Measurements from ENCODE around the gene MAST4. TPM values are rescaled to one million over a fixed set of nuclear protein-coding genes. Genes with fewer than 3 reads are reported as not detected.

The MAST4 gene
- total and polyA plus RNA-seq, 2 of the 13 experiments (the other 11 are each of a cell fraction or from before 2014, with no cell fraction given), result 3.4 to 3.7 TPM

DNA sequence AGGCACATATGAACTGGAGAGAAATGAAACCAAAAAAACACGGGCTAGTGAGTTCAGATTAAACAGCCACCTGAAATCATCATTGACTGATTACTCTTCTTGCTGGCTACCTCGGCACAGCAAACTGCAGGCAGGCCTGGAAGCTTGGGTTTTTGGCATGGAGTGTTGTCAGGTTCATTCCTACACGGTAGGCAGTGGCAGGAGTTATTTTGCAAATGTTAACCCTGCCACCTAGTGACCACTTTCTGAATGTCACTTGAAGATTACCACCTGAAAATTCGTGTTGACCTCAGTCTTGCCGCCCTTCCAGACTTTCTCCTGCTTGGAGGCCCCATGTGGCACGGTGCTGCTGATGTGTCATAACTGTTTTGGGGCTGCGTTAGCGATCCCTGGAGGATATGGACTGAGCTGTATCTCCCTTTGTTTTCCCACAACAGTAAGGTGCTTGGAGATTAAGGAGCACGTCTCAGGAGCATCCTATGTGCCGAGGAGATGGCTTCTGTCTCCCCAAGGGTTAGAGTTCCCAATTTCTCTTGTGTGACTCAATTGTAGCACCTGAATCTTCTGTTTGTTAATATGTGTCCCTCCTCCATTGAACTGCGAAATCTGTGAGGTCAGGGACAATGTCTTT lies 613.1 kb downstream of the MAST4 start:
- H3K4me1 ChIP-seq (ENCODE audit: insufficient read depth, low read length), result peaks cover 5% of the 10 kb centered on the region; the same call in 1 of the 2 replicates
- 6% methylated on average over 10 of the region's 11 CpGs for WGBS (ENCODE audit: low lambda C conversion rate)
- H2AFZ ChIP-seq (ENCODE audit: low read length), result no peak overlapping the region
- no peak for TF ChIP-seq RFX5 (IDR thresholded peaks at IDR 0.05; ENCODE audit: low read depth, low read length)
- TF ChIP-seq KLF9 (CRISPR knock-in tag; IDR thresholded peaks at IDR 0.05; ENCODE audit: low read depth), result no peak
- no peak for TF ChIP-seq ZSCAN31 (CRISPR knock-in tag; IDR thresholded peaks at IDR 0.05; ENCODE audit: low read depth)
- TF ChIP-seq, protein P1, sequence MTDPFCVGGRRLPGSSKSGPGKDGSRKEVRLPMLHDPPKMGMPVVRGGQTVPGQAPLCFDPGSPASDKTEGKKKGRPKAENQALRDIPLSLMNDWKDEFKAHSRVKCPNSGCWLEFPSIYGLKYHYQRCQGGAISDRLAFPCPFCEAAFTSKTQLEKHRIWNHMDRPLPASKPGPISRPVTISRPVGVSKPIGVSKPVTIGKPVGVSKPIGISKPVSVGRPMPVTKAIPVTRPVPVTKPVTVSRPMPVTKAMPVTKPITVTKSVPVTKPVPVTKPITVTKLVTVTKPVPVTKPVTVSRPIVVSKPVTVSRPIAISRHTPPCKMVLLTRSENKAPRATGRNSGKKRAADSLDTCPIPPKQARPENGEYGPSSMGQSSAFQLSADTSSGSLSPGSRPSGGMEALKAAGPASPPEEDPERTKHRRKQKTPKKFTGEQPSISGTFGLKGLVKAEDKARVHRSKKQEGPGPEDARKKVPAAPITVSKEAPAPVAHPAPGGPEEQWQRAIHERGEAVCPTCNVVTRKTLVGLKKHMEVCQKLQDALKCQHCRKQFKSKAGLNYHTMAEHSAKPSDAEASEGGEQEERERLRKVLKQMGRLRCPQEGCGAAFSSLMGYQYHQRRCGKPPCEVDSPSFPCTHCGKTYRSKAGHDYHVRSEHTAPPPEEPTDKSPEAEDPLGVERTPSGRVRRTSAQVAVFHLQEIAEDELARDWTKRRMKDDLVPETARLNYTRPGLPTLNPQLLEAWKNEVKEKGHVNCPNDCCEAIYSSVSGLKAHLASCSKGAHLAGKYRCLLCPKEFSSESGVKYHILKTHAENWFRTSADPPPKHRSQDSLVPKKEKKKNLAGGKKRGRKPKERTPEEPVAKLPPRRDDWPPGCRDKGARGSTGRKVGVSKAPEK (CRISPR knock-in tag; IDR thresholded peaks at IDR 0.05; ENCODE audit: borderline replicate concordance), result no peak
- no peak for TF ChIP-seq HNRNPUL1 (IDR thresholded peaks at IDR 0.05; ENCODE audit: low read depth, low read length)
- TF ChIP-seq, protein P2, sequence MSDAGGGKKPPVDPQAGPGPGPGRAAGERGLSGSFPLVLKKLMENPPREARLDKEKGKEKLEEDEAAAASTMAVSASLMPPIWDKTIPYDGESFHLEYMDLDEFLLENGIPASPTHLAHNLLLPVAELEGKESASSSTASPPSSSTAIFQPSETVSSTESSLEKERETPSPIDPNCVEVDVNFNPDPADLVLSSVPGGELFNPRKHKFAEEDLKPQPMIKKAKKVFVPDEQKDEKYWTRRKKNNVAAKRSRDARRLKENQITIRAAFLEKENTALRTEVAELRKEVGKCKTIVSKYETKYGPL (CRISPR knock-in tag; IDR thresholded peaks at IDR 0.05), result no peak
- no peak for TF ChIP-seq KAT2B (IDR thresholded peaks at IDR 0.05; ENCODE audit: borderline replicate concordance, low read depth, low read length)
- TF ChIP-seq, protein P3, sequence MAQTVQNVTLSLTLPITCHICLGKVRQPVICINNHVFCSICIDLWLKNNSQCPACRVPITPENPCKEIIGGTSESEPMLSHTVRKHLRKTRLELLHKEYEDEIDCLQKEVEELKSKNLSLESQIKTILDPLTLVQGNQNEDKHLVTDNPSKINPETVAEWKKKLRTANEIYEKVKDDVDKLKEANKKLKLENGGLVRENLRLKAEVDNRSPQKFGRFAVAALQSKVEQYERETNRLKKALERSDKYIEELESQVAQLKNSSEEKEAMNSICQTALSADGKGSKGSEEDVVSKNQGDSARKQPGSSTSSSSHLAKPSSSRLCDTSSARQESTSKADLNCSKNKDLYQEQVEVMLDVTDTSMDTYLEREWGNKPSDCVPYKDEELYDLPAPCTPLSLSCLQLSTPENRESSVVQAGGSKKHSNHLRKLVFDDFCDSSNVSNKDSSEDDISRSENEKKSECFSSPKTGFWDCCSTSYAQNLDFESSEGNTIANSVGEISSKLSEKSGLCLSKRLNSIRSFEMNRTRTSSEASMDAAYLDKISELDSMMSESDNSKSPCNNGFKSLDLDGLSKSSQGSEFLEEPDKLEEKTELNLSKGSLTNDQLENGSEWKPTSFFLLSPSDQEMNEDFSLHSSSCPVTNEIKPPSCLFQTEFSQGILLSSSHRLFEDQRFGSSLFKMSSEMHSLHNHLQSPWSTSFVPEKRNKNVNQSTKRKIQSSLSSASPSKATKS (CRISPR knock-in tag; IDR thresholded peaks at IDR 0.05), result no peak
- TF ChIP-seq MXD4 (CRISPR knock-in tag; IDR thresholded peaks at IDR 0.05), result no peak
- TF ChIP-seq ZNF747 (CRISPR knock-in tag; IDR thresholded peaks at IDR 0.05; ENCODE audit: borderline replicate concordance), result no peak
- TF ChIP-seq, protein P4, sequence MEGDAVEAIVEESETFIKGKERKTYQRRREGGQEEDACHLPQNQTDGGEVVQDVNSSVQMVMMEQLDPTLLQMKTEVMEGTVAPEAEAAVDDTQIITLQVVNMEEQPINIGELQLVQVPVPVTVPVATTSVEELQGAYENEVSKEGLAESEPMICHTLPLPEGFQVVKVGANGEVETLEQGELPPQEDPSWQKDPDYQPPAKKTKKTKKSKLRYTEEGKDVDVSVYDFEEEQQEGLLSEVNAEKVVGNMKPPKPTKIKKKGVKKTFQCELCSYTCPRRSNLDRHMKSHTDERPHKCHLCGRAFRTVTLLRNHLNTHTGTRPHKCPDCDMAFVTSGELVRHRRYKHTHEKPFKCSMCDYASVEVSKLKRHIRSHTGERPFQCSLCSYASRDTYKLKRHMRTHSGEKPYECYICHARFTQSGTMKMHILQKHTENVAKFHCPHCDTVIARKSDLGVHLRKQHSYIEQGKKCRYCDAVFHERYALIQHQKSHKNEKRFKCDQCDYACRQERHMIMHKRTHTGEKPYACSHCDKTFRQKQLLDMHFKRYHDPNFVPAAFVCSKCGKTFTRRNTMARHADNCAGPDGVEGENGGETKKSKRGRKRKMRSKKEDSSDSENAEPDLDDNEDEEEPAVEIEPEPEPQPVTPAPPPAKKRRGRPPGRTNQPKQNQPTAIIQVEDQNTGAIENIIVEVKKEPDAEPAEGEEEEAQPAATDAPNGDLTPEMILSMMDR (CRISPR knock-in tag; IDR thresholded peaks at IDR 0.05), result peak; percentile 91
- no peak for TF ChIP-seq ZNF556 (CRISPR knock-in tag; IDR thresholded peaks at IDR 0.05; ENCODE audit: borderline replicate concordance)
- no peak for TF ChIP-seq ZNF792 (CRISPR knock-in tag; IDR thresholded peaks at IDR 0.05)
- TF ChIP-seq ZC3H4 (CRISPR knock-in tag; IDR thresholded peaks at IDR 0.05; ENCODE audit: borderline replicate concordance), result no peak
- no peak for TF ChIP-seq TBX3 (IDR thresholded peaks at IDR 0.05; ENCODE audit: borderline replicate concordance)
- no peak for TF ChIP-seq RELA (CRISPR knock-in tag; IDR thresholded peaks at IDR 0.05)
- no peak for TF ChIP-seq ZNF441 (CRISPR knock-in tag; IDR thresholded peaks at IDR 0.05; ENCODE audit: borderline replicate concordance)

More for the DNA sequence above, 613.1 kb downstream of the MAST4 start:
- intact Hi-C loops (cut with micrococcal nuclease; ENCODE audit: unreplicated experiment), result loop anchor here (1.0 to 2.0 kb wide), 4 partner anchors 52 to 902 kb away; no protein-coding TSS in a partner anchor
- no peak overlapping the region for H3K4me2 ChIP-seq (ENCODE audit: low read depth, low read length)
- peak; percentile 94 for ATAC-seq
- H3K27me3 ChIP-seq (ENCODE audit: control insufficient read depth in 1 of 2, insufficient read depth in 2 of 2, low read length in 2 of 2), result no peaks in the 10 kb centered on the region
- H4K20me1 ChIP-seq (ENCODE audit: insufficient read depth, low read length), result no peaks in the 10 kb centered on the region
- no peak overlapping the region for H3K27ac ChIP-seq (ENCODE audit: extremely low read length, insufficient read depth, low read length)
- POLR2A ChIA-PET, result no interaction called here
- H3K36me3 ChIP-seq (replicated peaks in 1 of 2; ENCODE audit: control insufficient read depth in 1 of 2, insufficient read depth in 2 of 2, low read length in 2 of 2), result no peaks in the 10 kb centered on the region
- in situ Hi-C loops (cut with HindIII; ENCODE audit: extremely low pct_ligation_motif_present, low pct_unique_long_range_greater_than_20kb), result loop anchor here (10.0 kb wide), 1 partner anchor 224 kb away; no protein-coding TSS in a partner anchor
- no TSS peak for BruUV-seq (replicated peaks)
- no peak overlapping the region for H3K4me3 ChIP-seq (replicated peaks in 1 of 3; ENCODE audit: insufficient read depth in 1 of 3, low read depth in 2 of 3, low read length in 3 of 3)
- H3K79me2 ChIP-seq (ENCODE audit: insufficient read depth, low read length), result no peaks in the 10 kb centered on the region
- no peak overlapping the region for H3K9ac ChIP-seq (ENCODE audit: insufficient read depth, low read depth, low read length)
- no peaks in the 10 kb centered on the region for H3K9me3 ChIP-seq (ENCODE audit: low read length)
- DNase-seq (ENCODE audit: low spot score), result peak; percentile 61
- CTCF ChIA-PET (ENCODE audit: low intra/inter-chr PET ratio, low total read pairs), result interaction anchor here (1.2 to 1.8 kb wide), 3 partner anchors 53 to 395 kb away, joined by 9 to 13 read pairs (median 13); no protein-coding TSS in a partner anchor
- FAIRE-seq, result peak; percentile 90

Measured in HepG2 (cell line).